DOHH2 (cell line): ENCODE results near the gene AIMP2.

Source experiments
- EZH2phosphoT487 ChIP-seq: fragments of 200-600 bp; sonication (generic); IDR thresholded peaks from 2 replicates; pipeline ENCODE4 v1.6.1; 2017; ENCODE audit warnings: borderline replicate concordance, mild to moderate bottlenecking, antibody characterized with exemption, low read length, moderate library complexity, mixed read lengths
- TF ChIP-seq, protein P1 (sequence below): fragments of 200-600 bp; sonication (generic); IDR thresholded peaks from one replicate; pipeline ENCODE4 v1.5.1; 2014; ENCODE audit warnings: antibody characterized with exemption, mild to moderate bottlenecking, low read depth, low read length; ENCODE audit not compliant: poor library complexity, severe bottlenecking

DNA sequence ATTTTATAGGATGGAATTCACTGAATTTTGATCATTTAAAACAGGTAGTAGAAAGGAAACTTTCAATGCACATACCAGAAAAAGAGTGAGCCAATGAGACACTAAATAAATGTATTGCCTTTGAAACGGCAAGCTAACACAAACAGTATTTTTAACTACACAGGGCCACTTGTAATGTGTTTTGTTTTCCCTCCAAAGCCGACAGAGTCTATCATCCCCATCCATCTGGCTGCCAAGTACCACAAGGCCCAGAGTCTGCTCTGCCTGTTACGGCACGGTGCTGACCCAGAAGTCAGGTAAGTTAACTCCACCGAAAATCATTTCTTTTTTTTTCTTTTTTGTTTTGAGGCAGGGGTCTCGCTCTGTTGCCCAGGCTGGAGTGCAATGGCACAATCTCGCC is 23.6 kb downstream of the AIMP2 start:
- TF ChIP-seq, protein P1, sequence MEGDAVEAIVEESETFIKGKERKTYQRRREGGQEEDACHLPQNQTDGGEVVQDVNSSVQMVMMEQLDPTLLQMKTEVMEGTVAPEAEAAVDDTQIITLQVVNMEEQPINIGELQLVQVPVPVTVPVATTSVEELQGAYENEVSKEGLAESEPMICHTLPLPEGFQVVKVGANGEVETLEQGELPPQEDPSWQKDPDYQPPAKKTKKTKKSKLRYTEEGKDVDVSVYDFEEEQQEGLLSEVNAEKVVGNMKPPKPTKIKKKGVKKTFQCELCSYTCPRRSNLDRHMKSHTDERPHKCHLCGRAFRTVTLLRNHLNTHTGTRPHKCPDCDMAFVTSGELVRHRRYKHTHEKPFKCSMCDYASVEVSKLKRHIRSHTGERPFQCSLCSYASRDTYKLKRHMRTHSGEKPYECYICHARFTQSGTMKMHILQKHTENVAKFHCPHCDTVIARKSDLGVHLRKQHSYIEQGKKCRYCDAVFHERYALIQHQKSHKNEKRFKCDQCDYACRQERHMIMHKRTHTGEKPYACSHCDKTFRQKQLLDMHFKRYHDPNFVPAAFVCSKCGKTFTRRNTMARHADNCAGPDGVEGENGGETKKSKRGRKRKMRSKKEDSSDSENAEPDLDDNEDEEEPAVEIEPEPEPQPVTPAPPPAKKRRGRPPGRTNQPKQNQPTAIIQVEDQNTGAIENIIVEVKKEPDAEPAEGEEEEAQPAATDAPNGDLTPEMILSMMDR = no peak
- no peak for TF ChIP-seq EZH2phosphoT487
